ENCODE measurements around the gene ZNF407.

- TF ChIP-seq CTCF (conservative IDR thresholded peaks at IDR 0.05; ENCODE audit: low read depth, low read length) (no peak), EZH2 (IDR thresholded peaks at IDR 0.05; ENCODE audit: borderline replicate concordance, low read depth, low read length, poor library complexity, severe bottlenecking) (no peak)
Measured at GRCh38 chr18:74569401-74569800, 28.3 kb upstream of the ZNF407 start.

All from A673 (cell line).